IMR-90 (cell line): ENCODE results near the gene KRTAP10-3. TPM values are rescaled to one million over a fixed set of nuclear protein-coding genes. Genes with fewer than 3 reads are reported as not detected.

Source experiments
- ATAC-seq: fragments of 200-7000 bp; cut with Tn5 transposase; 2 replicates; pipeline ENCODE4 v1.9.1; 2020; ENCODE audit warnings: low read depth, mild to moderate bottlenecking, moderate library complexity
- BruUV-seq: library from RNA; stranded (reverse); fragments of 400-500 nt; replicated peaks from 2 replicates; lab custom pipeline; 2021; lab: Mats Ljungman, UMichigan
- CTCF ChIA-PET: fragments of 300-600 bp; formaldehyde crosslinking; extraction: SDS; loops from one replicate; lab custom pipeline; 2021; ENCODE audit warnings: antibody characterized with exemption; lab: Yijun Ruan, JAX
- POLR2A ChIA-PET: fragments of 300-600 bp; sonication (Branson Sonifier 250); formaldehyde crosslinking; loops from one replicate; lab custom pipeline; 2022; ENCODE audit warnings: antibody characterized with exemption; ENCODE audit not compliant: unreplicated experiment; lab: Charles Lee
- DNase-seq: peaks from one replicate; pipeline ENCODE4 v3.0.0; 2013
- H2AFZ ChIP-seq: replicated peaks from 2 replicates; pipeline ENCODE3; 2013; ENCODE audit warnings: low read length, mild to moderate bottlenecking; ENCODE audit not compliant: poor library complexity
- H2AK5ac ChIP-seq: 2 replicates; pipeline ENCODE4 v1.6.1; 2013; ENCODE audit warnings: low read depth, low read length, inconsistent platforms
- H2AK9ac ChIP-seq: replicated peaks from 2 replicates; pipeline ENCODE3; 2013; ENCODE audit warnings: mild to moderate bottlenecking, low read depth, low read length, moderate library complexity; ENCODE audit not compliant: poor library complexity
- H2BK120ac ChIP-seq: 2 replicates; pipeline ENCODE4 v1.6.1; 2013; ENCODE audit warnings: low read depth, low read length, inconsistent platforms
- H2BK15ac ChIP-seq: 3 replicates; pipeline ENCODE4 v1.6.1; 2013; ENCODE audit warnings: low read depth, low read length, inconsistent platforms
- H2BK20ac ChIP-seq: 2 replicates; pipeline ENCODE4 v1.6.1; 2013; ENCODE audit warnings: low read depth, mild to moderate bottlenecking, inconsistent platforms, low read length, moderate library complexity
- H2BK5ac ChIP-seq: 2 replicates; pipeline ENCODE4 v1.6.1; 2013; ENCODE audit warnings: mild to moderate bottlenecking, low read depth, low read length, inconsistent platforms; ENCODE audit not compliant: poor library complexity, severe bottlenecking
- H3K14ac ChIP-seq: replicated peaks from 2 replicates; pipeline ENCODE4 v1.6.1; 2013; ENCODE audit warnings: low read depth, low read length, inconsistent platforms
- H3K18ac ChIP-seq: 2 replicates; pipeline ENCODE4 v1.6.1; 2013; ENCODE audit warnings: low read depth, low read length, control low read depth
- H3K23ac ChIP-seq: 2 replicates; pipeline ENCODE4 v1.6.1; 2013; ENCODE audit warnings: low read depth, low read length, inconsistent platforms
- H3K27ac ChIP-seq: 2 replicates; pipeline ENCODE4 v1.5.1; 2013; ENCODE audit warnings: mild to moderate bottlenecking, control low read depth, low read length; ENCODE audit not compliant: insufficient read depth
- H3K27me3 ChIP-seq: 2 replicates; pipeline ENCODE4 v1.6.1; 2013; ENCODE audit warnings: low read length; ENCODE audit not compliant: control insufficient read depth, insufficient read depth
- H3K36me3 ChIP-seq: 2 replicates; pipeline ENCODE4 v1.6.1; 2013; ENCODE audit warnings: low read length, mixed read lengths; ENCODE audit not compliant: control insufficient read depth, insufficient read depth
- H3K4ac ChIP-seq: 2 replicates; pipeline ENCODE4 v1.6.1; 2013; ENCODE audit warnings: low read depth, low read length, inconsistent platforms
- H3K4me1 ChIP-seq: 2 replicates; pipeline ENCODE4 v1.6.1; 2013; ENCODE audit warnings: low read length, mixed read lengths; ENCODE audit not compliant: control insufficient read depth, insufficient read depth
- H3K4me2 ChIP-seq: 2 replicates; pipeline ENCODE4 v1.6.1; 2013; ENCODE audit warnings: low read depth, mild to moderate bottlenecking, control low read depth, low read length, moderate library complexity
- H3K4me3 ChIP-seq: 2 replicates; pipeline ENCODE4 v1.5.1; 2013; ENCODE audit warnings: low read depth, mild to moderate bottlenecking, control low read depth, low read length, moderate library complexity; ENCODE audit not compliant: insufficient read depth
- H3K56ac ChIP-seq: 2 replicates; pipeline ENCODE4 v1.6.1; 2013; ENCODE audit warnings: low read length, inconsistent platforms; ENCODE audit not compliant: insufficient read depth; ENCODE audit errors: extremely low read depth
- H3K79me1 ChIP-seq, 2 experiments: 2 replicates each; pipeline ENCODE4 v1.6.1; 2013; ENCODE audit warnings: low read length in 2 of 2, inconsistent platforms in 1 of 2, low read depth in 1 of 2
- H3K9ac ChIP-seq: 2 replicates; pipeline ENCODE4 v1.6.1; 2013; ENCODE audit warnings: low read depth, low read length, control low read depth
- H3K9me1 ChIP-seq: 2 replicates; pipeline ENCODE4 v1.6.1; 2013; ENCODE audit warnings: low read length, inconsistent platforms; ENCODE audit not compliant: insufficient read depth
- H3K9me3 ChIP-seq: 2 replicates; pipeline ENCODE4 v1.6.1; 2013; ENCODE audit warnings: low read length; ENCODE audit not compliant: control insufficient read depth, insufficient read depth
- H4K20me1 ChIP-seq: 2 replicates; pipeline ENCODE4 v1.6.1; 2013; ENCODE audit warnings: low read length, inconsistent platforms; ENCODE audit not compliant: insufficient read depth
- H4K5ac ChIP-seq: 2 replicates; pipeline ENCODE4 v1.6.1; 2013; ENCODE audit warnings: mild to moderate bottlenecking, low read depth, low read length, control low read depth
- H4K8ac ChIP-seq, 2 experiments: 2 replicates each; pipeline ENCODE4 v1.6.1; 2013; ENCODE audit warnings: low read depth in 2 of 2, low read length in 2 of 2, control low read depth in 1 of 2, inconsistent platforms in 1 of 2
- H4K91ac ChIP-seq: 2 replicates; pipeline ENCODE4 v1.6.1; 2013; ENCODE audit warnings: low read depth, low read length, inconsistent platforms; ENCODE audit not compliant: insufficient read depth
- CHD1 ChIP-seq: IDR thresholded peaks from 2 replicates; pipeline ENCODE4 v1.6.1; 2012; ENCODE audit warnings: low read depth, low read length, improper control_type of control experiment
- CTCF ChIP-seq: conservative IDR thresholded peaks from 2 replicates; pipeline ENCODE4 v1.5.1; 2012; ENCODE audit warnings: mild to moderate bottlenecking, low read depth, low read length, improper control_type of control experiment
- ELK1 ChIP-seq: fragments of 150-350 bp; IDR thresholded peaks from 2 replicates; pipeline ENCODE4 v1.6.1; 2016; ENCODE audit warnings: low read depth, mild to moderate bottlenecking, low read length, moderate library complexity, borderline replicate concordance
- FOS ChIP-seq: fragments of 150-350 bp; IDR thresholded peaks from 2 replicates; pipeline ENCODE4 v1.6.1; 2016; ENCODE audit warnings: low read depth, low read length
- MAFK ChIP-seq: IDR thresholded peaks from 2 replicates; pipeline ENCODE4 v1.6.1; 2012; ENCODE audit warnings: low read depth, low read length, improper control_type of control experiment
- MAZ ChIP-seq: IDR thresholded peaks from 2 replicates; pipeline ENCODE4 v1.6.1; 2012; ENCODE audit warnings: low read depth, mild to moderate bottlenecking, low read length, improper control_type of control experiment, moderate library complexity, borderline replicate concordance
- MXI1 ChIP-seq: IDR thresholded peaks from 2 replicates; pipeline ENCODE4 v1.6.1; 2012; ENCODE audit warnings: low read depth, mild to moderate bottlenecking, low read length, moderate library complexity, borderline replicate concordance
- NFE2L2 ChIP-seq: fragments of 150-350 bp; IDR thresholded peaks from 2 replicates; pipeline ENCODE4 v1.6.1; 2016; ENCODE audit warnings: low read depth, mild to moderate bottlenecking, low read length
- RCOR1 ChIP-seq: IDR thresholded peaks from 2 replicates; pipeline ENCODE4 v1.6.1; 2012; ENCODE audit warnings: mild to moderate bottlenecking, low read length, improper control_type of control experiment; ENCODE audit not compliant: insufficient replicate concordance
- RFX5 ChIP-seq: IDR thresholded peaks from 2 replicates; pipeline ENCODE4 v1.8.0; 2012; ENCODE audit warnings: low read depth, mild to moderate bottlenecking, low read length, moderate library complexity
- SMC3 ChIP-seq: fragments of 150-350 bp; IDR thresholded peaks from 2 replicates; pipeline ENCODE4 v1.6.1; 2016; ENCODE audit warnings: low read depth, mild to moderate bottlenecking, antibody characterized with exemption, low read length, moderate library complexity
- USF2 ChIP-seq: fragments of 150-350 bp; IDR thresholded peaks from 2 replicates; pipeline ENCODE4 v1.6.1; 2017; ENCODE audit warnings: mild to moderate bottlenecking, antibody characterized with exemption, low read length, low read depth
- WGBS, 2 experiments: methylation state at CpG; one replicate each; pipeline versions ENCODE4 v1.1.5 to v1.1.7; 2013; ENCODE audit warnings: missing lambda C conversion rate in 2 of 2; ENCODE audit not compliant: insufficient read length in 1 of 2; ENCODE audit errors: extremely low coverage in 2 of 2; 5-methylcytosine and 5-hydroxymethylcytosine counted together
- dilution Hi-C: fragments of 300-500 bp; cut with HindIII; formaldehyde crosslinking; loops from one replicate; pipeline ENCODE4 v1.14.3; 2018; ENCODE audit warnings: low sequenced_read_pairs; ENCODE audit not compliant: unreplicated experiment
- in situ Hi-C: fragments of 300-500 bp; cut with MboI; formaldehyde crosslinking; loops from 3 replicates; pipeline ENCODE4 v1.14.3; 2019; ENCODE audit warnings: low sequenced_read_pairs, inconsistent platforms, mixed read lengths
- intact Hi-C: fragments of 100-400 bp; cut with micrococcal nuclease; formaldehyde crosslinking; loops from 2 replicates; pipeline ENCODE4 v1.10.0; 2022
- polyA plus RNA-seq, 3 experiments: library from polyadenylated mRNA; depleted of rRNA; stranded (reverse); fragments of >200 nt; gene quantifications; 2 replicates each; pipeline ENCODE4 v1.2.3, GENCODE V29; 2012; ENCODE audit warnings: low replicate concordance in 1 of 3
- total RNA-seq: library from RNA; depleted of rRNA; stranded (reverse); fragments of >200 nt; gene quantifications from 2 replicates; pipeline ENCODE4 v1.2.3, GENCODE V29; 2012

Gene KRTAP10-3
- total and polyA plus RNA-seq, 2 of the 4 experiments (the other 2 are of a cell fraction), result not detected

- TF ChIP-seq USF2 (no peak), NFE2L2 (no peak), MXI1 (no peak), SMC3 (no peak)
Measured at GRCh38 chr21:44535963-44536362, 22.6 kb downstream of the KRTAP10-3 start (continued).

GRCh38 chr21:44534688-44535087, 23.9 kb downstream of the KRTAP10-3 start:
- H4K8ac ChIP-seq, result no peak overlapping the region
- WGBS, 2 experiments, result 100% methylated on average over 4 of the region's 6 CpGs; no CpG with 5 or more reads in 1 of the 2 experiments
- H3K56ac ChIP-seq, result no peak overlapping the region
- H2BK15ac ChIP-seq, result no peak overlapping the region
- TF ChIP-seq NFE2L2, result no peak
- no peak for TF ChIP-seq RFX5
- TF ChIP-seq MAFK, result no peak
- no peak for TF ChIP-seq RCOR1
- no peak for TF ChIP-seq CTCF
- no peak for TF ChIP-seq MAZ
- TF ChIP-seq MXI1, result no peak
- no peak for TF ChIP-seq CHD1
- no peak for TF ChIP-seq SMC3
- TF ChIP-seq FOS, result no peak
- TF ChIP-seq ELK1, result no peak
- no peak overlapping the region for H3K23ac ChIP-seq
- peaks cover 9% of the 10 kb centered on the region; the same call in 1 of the 2 replicates for H3K9me3 ChIP-seq
- H3K4me1 ChIP-seq, result no peaks in the 10 kb centered on the region
- H3K36me3 ChIP-seq, result no peaks in the 10 kb centered on the region
- H3K4me2 ChIP-seq, result no peak overlapping the region
- H4K5ac ChIP-seq, result no peak overlapping the region
- no peak overlapping the region for H2AK5ac ChIP-seq
- H3K4me3 ChIP-seq, result no peak overlapping the region
- H2BK20ac ChIP-seq, result no peak overlapping the region
- dilution Hi-C loops, result no loop called here
- no peak for DNase-seq
- in situ Hi-C loops, result no loop called here
- H4K20me1 ChIP-seq, result no peaks in the 10 kb centered on the region
- H2AK9ac ChIP-seq, result no peak overlapping the region
- H2BK5ac ChIP-seq, result no peak overlapping the region
- H3K79me1 ChIP-seq, result no peaks in the 10 kb centered on the region
- no peaks in the 10 kb centered on the region for H3K9me1 ChIP-seq
- H3K18ac ChIP-seq, result no peak overlapping the region
- ChIA-PET CTCF (no interaction called here), POLR2A (no interaction called here)
- no peak overlapping the region for H3K27ac ChIP-seq
- H4K91ac ChIP-seq, result no peak overlapping the region
- no peak overlapping the region for H3K9ac ChIP-seq
- intact Hi-C loops, result no loop called here
- no peak overlapping the region for H2AFZ ChIP-seq
- ATAC-seq, result no peak
- H2BK120ac ChIP-seq, result no peak overlapping the region
- BruUV-seq, result no TSS peak
- H3K14ac ChIP-seq, result no peak overlapping the region
- H3K4ac ChIP-seq, result no peak overlapping the region
- 0 out of 2 replicates have a peak, but pooled peaks cover 2% of the 10 kb centered on the region for H3K27me3 ChIP-seq
